HepG2 (cell line): Measurements from ENCODE around the gene DDX31.

Source experiments
- CBFB ChIP-seq: sonication (generic); formaldehyde crosslinking; IDR thresholded peaks from 2 replicates; pipeline ENCODE4 v1.4.0; 2020; ENCODE audit warnings: missing genetic modification reagents
- FOXJ3 ChIP-seq: sonication (generic); formaldehyde crosslinking; IDR thresholded peaks from 2 replicates; pipeline ENCODE4 v1.4.0; 2020; ENCODE audit warnings: missing genetic modification reagents, mild to moderate bottlenecking, borderline replicate concordance
- SMC3 ChIP-seq: IDR thresholded peaks from 2 replicates; pipeline ENCODE4 v1.6.1; 2011; ENCODE audit warnings: low read length, improper control_type of control experiment
- TF ChIP-seq, protein P1 (sequence below): sonication (generic); formaldehyde crosslinking; IDR thresholded peaks from 2 replicates; pipeline ENCODE4 v1.4.0; 2020; ENCODE audit warnings: missing genetic modification reagents
- TF ChIP-seq, protein P2 (sequence below): sonication (generic); formaldehyde crosslinking; IDR thresholded peaks from 2 replicates; pipeline ENCODE4 v1.5.0; 2020; ENCODE audit warnings: mild to moderate bottlenecking, missing genetic modification reagents, moderate library complexity

DNA sequence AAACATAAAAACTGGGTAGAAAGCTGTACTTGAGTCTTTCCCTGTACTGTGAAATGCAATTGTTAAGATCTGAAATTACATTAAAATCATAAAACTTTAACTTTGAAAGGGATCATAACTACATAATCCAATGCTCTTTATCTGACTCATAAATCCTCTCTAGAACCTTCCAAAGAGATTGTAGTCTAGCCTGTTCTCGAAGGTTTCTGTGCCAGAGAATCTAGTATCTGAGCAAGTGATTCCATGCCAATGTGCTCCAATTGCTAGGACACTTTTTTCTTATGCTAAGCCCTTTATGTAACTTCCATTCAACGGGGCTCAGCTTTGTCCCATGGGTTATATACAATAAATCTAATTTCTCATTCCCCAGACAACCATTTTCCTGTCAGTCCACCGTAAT lies 21.1 kb downstream of the DDX31 start:
- TF ChIP-seq, protein P1, sequence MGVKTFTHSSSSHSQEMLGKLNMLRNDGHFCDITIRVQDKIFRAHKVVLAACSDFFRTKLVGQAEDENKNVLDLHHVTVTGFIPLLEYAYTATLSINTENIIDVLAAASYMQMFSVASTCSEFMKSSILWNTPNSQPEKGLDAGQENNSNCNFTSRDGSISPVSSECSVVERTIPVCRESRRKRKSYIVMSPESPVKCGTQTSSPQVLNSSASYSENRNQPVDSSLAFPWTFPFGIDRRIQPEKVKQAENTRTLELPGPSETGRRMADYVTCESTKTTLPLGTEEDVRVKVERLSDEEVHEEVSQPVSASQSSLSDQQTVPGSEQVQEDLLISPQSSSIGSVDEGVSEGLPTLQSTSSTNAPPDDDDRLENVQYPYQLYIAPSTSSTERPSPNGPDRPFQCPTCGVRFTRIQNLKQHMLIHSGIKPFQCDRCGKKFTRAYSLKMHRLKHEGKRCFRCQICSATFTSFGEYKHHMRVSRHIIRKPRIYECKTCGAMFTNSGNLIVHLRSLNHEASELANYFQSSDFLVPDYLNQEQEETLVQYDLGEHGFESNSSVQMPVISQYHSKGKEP (CRISPR knock-in tag): no peak
- TF ChIP-seq, protein P2, sequence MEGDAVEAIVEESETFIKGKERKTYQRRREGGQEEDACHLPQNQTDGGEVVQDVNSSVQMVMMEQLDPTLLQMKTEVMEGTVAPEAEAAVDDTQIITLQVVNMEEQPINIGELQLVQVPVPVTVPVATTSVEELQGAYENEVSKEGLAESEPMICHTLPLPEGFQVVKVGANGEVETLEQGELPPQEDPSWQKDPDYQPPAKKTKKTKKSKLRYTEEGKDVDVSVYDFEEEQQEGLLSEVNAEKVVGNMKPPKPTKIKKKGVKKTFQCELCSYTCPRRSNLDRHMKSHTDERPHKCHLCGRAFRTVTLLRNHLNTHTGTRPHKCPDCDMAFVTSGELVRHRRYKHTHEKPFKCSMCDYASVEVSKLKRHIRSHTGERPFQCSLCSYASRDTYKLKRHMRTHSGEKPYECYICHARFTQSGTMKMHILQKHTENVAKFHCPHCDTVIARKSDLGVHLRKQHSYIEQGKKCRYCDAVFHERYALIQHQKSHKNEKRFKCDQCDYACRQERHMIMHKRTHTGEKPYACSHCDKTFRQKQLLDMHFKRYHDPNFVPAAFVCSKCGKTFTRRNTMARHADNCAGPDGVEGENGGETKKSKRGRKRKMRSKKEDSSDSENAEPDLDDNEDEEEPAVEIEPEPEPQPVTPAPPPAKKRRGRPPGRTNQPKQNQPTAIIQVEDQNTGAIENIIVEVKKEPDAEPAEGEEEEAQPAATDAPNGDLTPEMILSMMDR: no peak
- TF ChIP-seq SMC3: no peak
- TF ChIP-seq CBFB (CRISPR knock-in tag): no peak
- no peak for TF ChIP-seq FOXJ3
